Heart right ventricle (tissue), 16 donors: ENCODE measurements around the gene BRPF1. TPM values are rescaled to one million over a fixed set of nuclear protein-coding genes. Genes with fewer than 3 reads are reported as not detected.

ENCODE experiments used
- ATAC-seq, 8 donors: fragments of 200-7000 bp; cut with Tn5 transposase; one replicate each; pipeline ENCODE4 v1.9.1; 2020; ENCODE audit warnings: mild to moderate bottlenecking in 8 of 8, moderate library complexity in 8 of 8, moderate number of reproducible peaks in 1 of 8
- DNase-seq, 2 donors: peaks; one replicate each; pipeline ENCODE4 v3.0.0-alpha.2; 2020
- H3K27ac ChIP-seq, 10 donors: fragments of 200-600 bp; sonication (generic) in 2 of 10; one replicate each; pipeline versions ENCODE4 v1.5.0 to v1.8.0; 2020 to 2022; ENCODE audit warnings: mild to moderate bottlenecking in 3 of 10
- H3K27me3 ChIP-seq, 7 donors: fragments of 200-600 bp; one replicate each; pipeline ENCODE4 v1.8.0; 2021 to 2022; ENCODE audit warnings: mild to moderate bottlenecking in 2 of 7
- H3K36me3 ChIP-seq, 9 donors: fragments of 200-600 bp; sonication (generic) in 1 of 9; one replicate each; pipeline versions ENCODE4 v1.5.0 to v1.8.0; 2020 to 2022; ENCODE audit warnings: mild to moderate bottlenecking in 2 of 9
- H3K4me1 ChIP-seq, 9 donors: fragments of 200-600 bp; sonication (generic) in 1 of 9; one replicate each; pipeline versions ENCODE4 v1.5.0 to v1.8.0; 2020 to 2022; ENCODE audit warnings: mild to moderate bottlenecking in 4 of 9
- H3K4me3 ChIP-seq, 10 donors: fragments of 200-600 bp; sonication (generic) in 2 of 10; one replicate each; pipeline versions ENCODE4 v1.5.0 to v1.8.0; 2020 to 2022; ENCODE audit warnings: mild to moderate bottlenecking in 7 of 10, moderate library complexity in 2 of 10
- H3K9me3 ChIP-seq, 11 donors: fragments of 200-600 bp in 10 of 11; sonication (generic) in 2 of 11; one replicate each; pipeline versions ENCODE4 v1.5.0 to v1.8.0; 2013 to 2022; ENCODE audit warnings: mild to moderate bottlenecking in 2 of 11, control low read depth in 1 of 11, moderate library complexity in 1 of 11
- CTCF ChIP-seq, 9 donors: fragments of 200-600 bp; sonication (generic) in 2 of 9; IDR thresholded peaks; one replicate each; pipeline versions ENCODE4 v1.5.0 to v1.8.0; 2021 to 2022; ENCODE audit warnings: antibody characterized with exemption in 9 of 9, mild to moderate bottlenecking in 5 of 9, moderate library complexity in 1 of 9
- WGBS, 2 donors: extraction: QIAGEN DNeasy Blood & Tissue Kit; methylation state at CpG; one replicate each; pipeline ENCODE4 v1.1.7; 2013; ENCODE audit warnings: inconsistent platforms in 1 of 2; 5-methylcytosine and 5-hydroxymethylcytosine counted together
- intact Hi-C, 10 donors: fragments of 100-400 bp; cut with DNase I; formaldehyde crosslinking; loops; one replicate each; pipeline versions ENCODE4 v1.11.1 to v1.14.2; 2022
- polyA plus RNA-seq, 2 donors: library from polyadenylated mRNA; stranded (reverse); fragments of 200-250 nt; gene quantifications; one replicate each; pipeline ENCODE4 v1.2.3, GENCODE V29; 2013
- total RNA-seq, 10 donors: library from RNA; stranded (reverse); fragmentation: NEBNext Ultra II Directional in 3 of 10; extraction: Animal tissue kit (Norgen Biotek cat#: 25700) in 3 of 10; gene quantifications; one replicate each; pipeline versions ENCODE4 v1.2.1 to v1.2.4, GENCODE V29; 2021 to 2023
- donor health status: Arrhythmogenic right ventricular cardiomyopathy.
- donor health status: ischemic (EF 13 %, LVEDD 7.1; RV severe dilation, severe dysfunction).
- donor health status: healthy with polysubstance abuse.
- donor health status: DM: no; HTN: yes; CAD: no.
- donor health status: DM: no; HTN: no; CAD: no.
- donor health status: ischemic (EF 25% LVEDD 6.9; RV normal size, moderate dysfunction).
- donor health status: ischemic (EF 25% LVEDD 5.7; RV mildly dilated, moderate dysfunction).
- donor health status: healthy.
- donor health status: DM: yes; HTN: yes; CAD: no.
- donor health status: Ischemic cardiomyopathy.
- donor health status: ischemic (EF 35%, LVEDD 5.7; RV mildly dilated, moderate dysfunction).
- donor health status: nonischemic (EF 11% LVEDD 7.7; RV severe dilation, severe dysfunction).
- donor health status: DM: yes; HTN: yes; CAD: no.
- donor health status: PGD.
- donor health status: ischemic (EF 29% LVEDD 5.4; RV normal size, mild dysfunction).
- donor health status: nonischemic (EF 23%, LVEDD 6.1; RV moderate dilation, normal function).

BRPF1 gene
- total and polyA plus RNA-seq, 12 donors: 7.3 to 15.1 (median 8.7) TPM

GRCh38 chr3:9727743-9728142 lies 3.8 kb upstream of the BRPF1 start:
- H3K9me3 ChIP-seq: no peaks in the 10 kb centered on the region
- ATAC-seq (no peak), DNase-seq (no peak)
- WGBS, 2 donors: 84 to 90% methylated on average over 2 of the region's 2 CpGs
- H3K27me3 ChIP-seq: peaks cover 0 to 5% (median 0%) of the 10 kb centered on the region in 7 donors
- H3K27ac ChIP-seq: no peak overlapping the region
- TF ChIP-seq CTCF (IDR thresholded peaks at IDR 0.05): no peak
- H3K4me3 ChIP-seq: no peak overlapping the region
- H3K4me1 ChIP-seq: peaks cover 0 to 21% (median 11%) of the 10 kb centered on the region in 9 donors
- intact Hi-C loops: loop anchor here in 1 of 10 donors (10.0 kb wide), 1 partner anchor 223 kb away; no protein-coding TSS in a partner anchor
- H3K36me3 ChIP-seq: no peaks in the 10 kb centered on the region

DNA sequence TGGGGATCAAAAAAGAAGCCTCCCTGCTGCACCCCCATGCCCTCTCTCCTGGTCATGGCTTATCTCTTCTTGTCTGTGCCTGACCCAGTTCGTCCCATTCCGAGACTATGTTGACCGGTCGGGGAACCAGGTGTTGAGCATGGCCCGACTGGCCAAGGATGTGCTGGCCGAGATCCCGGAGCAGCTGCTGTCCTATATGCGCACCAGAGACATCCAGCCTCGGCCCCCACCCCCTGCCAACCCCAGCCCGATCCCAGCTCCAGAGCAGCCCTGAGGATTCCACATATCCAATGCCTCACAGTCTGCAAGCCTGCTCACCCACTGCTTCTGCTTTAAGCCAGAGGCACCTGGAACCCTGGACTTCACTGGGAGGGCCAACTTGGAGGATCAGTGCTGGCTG lies 2.1 kb upstream of the BRPF1 start:
- ATAC-seq (no peak), DNase-seq (no peak)
- peaks cover 0 to 8% (median 2%) of the 10 kb centered on the region in 9 donors for H3K36me3 ChIP-seq
- H3K4me3 ChIP-seq: no peak overlapping the region
- H3K9me3 ChIP-seq: no peaks in the 10 kb centered on the region
- intact Hi-C loops: loop anchor here in 1 of 10 donors (10.0 kb wide), 1 partner anchor 225 kb away; no protein-coding TSS in a partner anchor
- no peaks in the 10 kb centered on the region for H3K27me3 ChIP-seq
- H3K4me1 ChIP-seq: peaks cover 0 to 34% (median 22%) of the 10 kb centered on the region in 9 donors
- TF ChIP-seq CTCF (IDR thresholded peaks at IDR 0.05): no peak
- H3K27ac ChIP-seq: no peak overlapping the region
- WGBS, 2 donors: 91 to 94% methylated on average over 10 of the region's 10 CpGs

DNA sequence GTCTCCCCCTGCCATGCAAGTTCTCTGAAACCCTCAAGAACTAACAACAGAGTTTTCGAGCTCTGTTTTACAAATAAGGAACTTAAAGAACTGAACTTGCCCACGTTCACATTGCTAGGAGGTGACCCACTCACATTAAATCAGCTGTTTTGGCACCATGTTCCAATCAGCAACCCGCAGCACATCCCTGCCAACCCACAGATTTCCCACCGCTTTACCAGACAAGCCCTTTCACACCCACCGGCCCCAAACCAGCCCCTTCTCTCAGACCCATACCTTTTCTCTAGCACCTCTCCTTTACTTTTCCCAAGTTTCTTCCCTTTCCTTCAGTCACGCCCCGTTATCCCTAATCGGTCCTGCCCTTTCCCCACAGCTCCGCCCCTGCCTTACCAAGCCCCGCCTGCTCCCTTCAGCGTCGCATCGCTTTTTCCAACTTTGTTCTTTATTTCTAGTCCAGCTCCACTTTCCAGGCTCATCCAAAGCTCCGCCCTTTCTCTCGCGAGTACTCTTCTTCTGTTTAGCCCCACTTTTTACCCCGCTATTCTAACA lies 804 bp upstream of the BRPF1 start:
- Histone ChIP-seq H3K9me3 (no peaks in the 10 kb centered on the region), H3K4me1 (peaks cover 0 to 48% (median 22%) of the 10 kb centered on the region in 9 donors), H3K36me3 (peaks cover 0 to 21% (median 16%) of the 10 kb centered on the region in 9 donors), H3K4me3 (peak overlapping the region in 9 of 10 donors; percentile 45 to 100 (median 99)), H3K27me3 (no peaks in the 10 kb centered on the region), H3K27ac (peak overlapping the region in 9 of 10 donors; percentile 93 to 100 (median 99))
- WGBS, 2 donors: 2 to 3% methylated on average over 16 to 17 of the region's 17 CpGs
- ATAC-seq (peak; percentile 62 to 83 (median 78)), DNase-seq (no peak)
- TF ChIP-seq CTCF (IDR thresholded peaks at IDR 0.05): no peak
- intact Hi-C loops: loop anchor here in 3 of 10 donors (1.0 to 5.0 kb wide), 6 partner anchors 18 to 228 kb away; partner anchors contain the start of genes ARPC4 (in 2 of the 3), OGG1 (in 2 of the 3), TADA3 (in 2 of the 3) and MTMR14 (in 1 of the 3)

DNA sequence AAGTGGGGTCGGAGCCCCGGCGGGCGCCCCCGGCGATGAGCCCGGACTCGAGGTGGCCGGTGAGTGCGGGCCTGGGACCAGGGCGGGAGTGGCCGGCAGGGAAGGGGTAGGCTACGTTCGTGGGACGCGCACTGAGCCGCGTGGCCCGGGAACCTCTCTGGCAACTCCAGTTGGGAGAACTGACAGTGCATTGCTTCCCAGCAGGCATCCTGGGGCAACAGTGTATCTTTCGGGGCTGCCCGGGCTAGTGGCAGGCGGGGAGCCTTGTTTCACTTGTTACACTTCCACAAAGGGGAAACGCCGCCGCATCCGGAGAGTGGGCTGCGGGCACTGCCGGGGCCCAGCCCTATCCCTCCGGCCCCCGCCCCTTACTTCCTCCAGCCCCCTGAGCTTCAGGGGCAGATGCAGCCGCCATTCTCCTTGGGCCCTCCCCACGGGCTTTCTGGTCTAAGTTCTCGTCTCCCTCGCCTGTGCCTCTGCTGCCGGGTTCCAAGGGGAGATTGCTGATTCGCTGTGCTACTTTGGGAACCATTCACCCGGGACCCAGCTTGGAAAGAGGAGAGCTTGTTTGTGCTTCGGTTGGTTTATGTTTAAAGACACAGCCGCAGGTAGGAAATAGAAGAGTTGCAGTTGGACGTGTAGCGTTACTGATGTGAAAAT lies 675 bp downstream of the BRPF1 start:
- no peak for TF ChIP-seq CTCF (IDR thresholded peaks at IDR 0.05)
- DNase-seq (peak in 1 of 2 donors; percentile 34), ATAC-seq (peak in 2 of 8 donors; percentile 3 to 4)
- intact Hi-C loops: loop anchor here in 2 of 10 donors (5.0 kb wide), 2 partner anchors 60 to 230 kb away; partner anchors contain the start of genes ARPC4 (in 1 of the 2) and TADA3 (in 1 of the 2)
- Histone ChIP-seq H3K36me3 (peaks cover 0 to 36% (median 20%) of the 10 kb centered on the region in 9 donors), H3K4me1 (peaks cover 0 to 56% (median 30%) of the 10 kb centered on the region in 9 donors), H3K27ac (peak overlapping the region; percentile 93 to 100 (median 99)), H3K4me3 (peak overlapping the region; percentile 91 to 100 (median 98)), H3K27me3 (no peaks in the 10 kb centered on the region), H3K9me3 (no peaks in the 10 kb centered on the region)
- 1% methylated on average over 38 to 41 of the region's 41 CpGs for WGBS, 2 donors
